DMS 273 treated with DMSO at 0.1 percent for 48 hours (cell line): ENCODE results near the gene CYP2C19.
"Not testable (repeated sequence)": the region's sequence is repeated elsewhere in the genome, so short reads cannot be mapped to it uniquely, and the experiment has no call there.

Experiments
- DNase-seq: peaks from one replicate; lab custom pipeline; 2025; lab: John Stamatoyannopoulos, UW

CYP2C19 gene

DNA sequence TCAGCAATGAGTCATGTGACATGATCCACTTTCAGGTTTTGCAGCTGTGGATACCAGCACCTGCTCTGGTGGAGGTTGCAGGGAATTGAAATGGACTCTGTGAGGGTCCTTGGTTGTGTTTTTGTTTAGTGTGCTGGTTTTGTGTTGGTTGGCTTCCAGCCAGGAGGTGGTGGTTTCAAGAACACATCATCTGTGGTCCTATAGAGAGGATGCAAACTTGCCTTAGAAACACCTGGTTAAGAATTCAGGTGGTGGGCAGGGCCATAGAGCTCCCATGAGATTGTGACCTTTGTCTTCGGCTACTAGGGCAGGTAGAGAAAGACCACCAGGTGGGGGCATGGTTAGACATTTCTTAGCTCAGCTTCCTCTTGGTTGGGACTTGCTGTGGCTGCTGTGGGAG lies 116.7 kb downstream of the CYP2C19 start:
- DNase-seq: no peak

DNA sequence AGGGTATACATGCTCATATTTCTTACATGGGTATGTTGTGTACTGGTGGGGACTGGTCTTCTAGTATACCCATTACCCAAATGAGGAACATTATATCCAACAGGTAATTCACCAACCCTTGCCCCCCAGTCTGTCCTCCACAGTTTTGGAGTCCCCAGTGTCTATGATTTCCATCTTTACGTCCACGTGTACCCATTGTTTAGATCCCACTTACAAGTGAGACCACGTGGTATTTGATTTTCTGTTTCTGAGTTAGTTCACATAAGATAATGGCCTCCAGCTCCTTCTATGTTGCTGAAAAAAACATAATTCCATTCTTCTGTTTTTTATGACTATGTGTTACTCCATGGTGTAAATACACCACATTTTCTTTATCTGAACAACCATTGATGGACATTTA lies 126.6 kb downstream of the CYP2C19 start:
- DNase-seq: no peak

DNA sequence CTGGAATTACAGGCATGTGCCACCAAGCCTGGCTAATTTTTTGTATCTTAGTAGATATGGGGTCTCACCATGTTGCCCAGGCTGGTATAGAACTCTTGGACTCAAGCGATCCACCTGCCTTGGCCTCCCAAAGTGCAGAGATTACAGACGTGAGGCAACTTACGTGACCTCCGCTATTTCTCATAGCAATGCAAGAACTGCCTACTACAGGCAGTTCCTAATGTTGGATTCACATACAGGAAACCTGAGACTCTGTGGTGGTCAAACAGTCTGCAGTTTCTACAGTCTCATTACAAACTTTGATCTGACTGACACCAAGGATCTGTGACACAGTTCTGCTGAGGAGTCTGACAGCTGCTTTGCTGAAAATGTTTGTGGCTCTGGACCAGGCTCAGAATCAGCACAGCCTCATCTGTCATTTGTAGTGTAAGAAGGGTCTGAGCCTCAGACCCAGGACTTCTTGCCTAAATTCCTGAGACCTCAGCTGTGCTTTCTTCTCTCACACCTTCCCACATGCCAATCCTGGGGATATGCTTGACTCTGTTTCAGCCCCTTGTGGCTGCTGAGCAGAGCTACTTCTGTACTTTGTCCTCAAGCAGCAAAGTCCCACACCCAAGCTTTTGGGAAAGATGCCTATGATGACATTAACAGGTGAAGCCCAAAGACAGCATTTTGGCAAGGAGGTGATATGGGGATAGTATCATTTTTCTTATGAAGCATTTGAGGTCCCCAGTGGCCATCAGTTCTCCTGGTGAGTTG lies 128.0 kb downstream of the CYP2C19 start:
- DNase-seq: no peak

DNA sequence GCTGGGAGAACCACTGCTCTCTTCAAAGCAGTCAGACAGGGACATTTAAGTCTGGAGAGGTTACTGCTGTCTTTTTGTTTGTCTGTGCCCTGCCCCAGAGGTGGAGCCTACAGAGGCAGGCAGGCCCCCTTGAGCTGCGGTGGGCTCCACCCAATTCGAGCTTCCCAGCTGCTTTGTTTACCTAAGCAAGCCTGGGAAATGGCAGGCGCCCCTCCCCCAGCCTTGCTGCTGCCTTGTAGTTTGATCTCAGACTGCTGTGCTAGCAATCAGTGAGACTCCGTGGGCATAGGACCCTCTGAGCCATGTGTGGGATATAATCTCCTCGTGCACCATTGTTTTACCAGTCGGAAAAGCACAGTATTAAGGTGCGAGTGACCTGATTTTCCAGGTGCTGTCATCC lies 135.9 kb downstream of the CYP2C19 start:
- DNase-seq: not testable (repeated sequence)

DNA sequence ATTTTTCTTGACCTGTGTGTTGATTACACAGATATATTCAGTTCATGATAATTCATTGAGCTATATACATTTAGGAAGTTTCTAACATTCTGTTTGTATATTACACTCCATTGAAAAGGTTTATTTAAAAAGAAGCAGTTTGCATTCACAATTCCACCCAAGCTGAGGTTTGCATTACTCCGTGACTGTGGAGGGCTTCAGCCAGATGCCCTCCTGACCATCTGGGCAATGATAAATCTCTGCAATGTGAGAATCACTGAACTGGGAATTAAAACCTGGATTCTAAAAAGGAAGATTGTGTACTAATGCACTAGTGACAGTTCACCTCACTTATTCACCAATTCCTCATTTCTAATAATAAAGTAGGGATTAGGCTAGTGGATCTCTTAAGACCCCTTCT lies 139.6 kb downstream of the CYP2C19 start:
- no peak for DNase-seq

DNA sequence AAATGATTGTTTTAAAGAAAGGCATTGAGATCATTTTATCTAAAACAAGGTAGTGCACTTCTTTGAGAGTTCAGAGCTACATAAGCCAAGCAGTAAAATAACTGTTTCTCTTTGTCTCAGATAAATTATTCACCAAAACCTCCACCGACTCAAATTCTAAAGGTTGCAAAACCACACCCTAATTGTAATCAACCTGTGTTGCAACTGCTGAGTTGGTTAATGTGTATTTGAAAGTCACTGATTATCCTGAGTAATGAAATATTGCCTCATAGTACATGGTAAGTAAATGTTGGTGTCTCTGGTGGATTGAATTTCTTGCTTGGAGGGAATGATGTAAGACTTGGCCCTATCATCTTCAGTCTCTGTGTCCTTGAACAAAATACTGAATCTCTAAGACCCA lies 140.1 kb downstream of the CYP2C19 start:
- DNase-seq: no peak
